Activated effector memory CD4-positive, alpha-beta T cell treated with Interleukin-2 at 50 U/mL for 16 hours (primary cell): ENCODE measurements around the gene LRBA.
"Not testable (repeated sequence)": the region's sequence is repeated elsewhere in the genome, so short reads cannot be mapped to it uniquely, and the experiment has no call there.

Experiments
- DNase-seq: peaks from one replicate; pipeline ENCODE4 v3.0.0-alpha.2; 2020

The LRBA gene

DNA sequence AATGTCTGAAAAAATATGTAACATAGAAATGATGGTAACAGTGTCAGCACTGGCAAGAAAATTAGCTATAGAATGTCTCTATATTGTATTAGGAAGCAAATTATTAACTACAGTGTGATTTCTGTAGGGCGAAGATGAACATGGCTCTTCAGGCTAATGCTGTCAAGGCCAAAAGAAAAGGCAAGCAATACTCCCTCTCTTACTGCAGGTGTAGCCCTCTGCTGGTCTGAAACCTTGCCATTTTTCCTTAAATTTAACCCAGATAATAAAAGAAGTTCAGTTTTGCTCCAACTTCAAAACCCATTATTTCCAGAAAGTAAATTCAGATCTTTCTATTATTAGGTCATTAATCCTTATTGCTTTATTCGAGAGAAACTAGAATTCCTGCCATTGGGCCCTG is 215.9 kb downstream of the LRBA start:
- no peak for DNase-seq

DNA sequence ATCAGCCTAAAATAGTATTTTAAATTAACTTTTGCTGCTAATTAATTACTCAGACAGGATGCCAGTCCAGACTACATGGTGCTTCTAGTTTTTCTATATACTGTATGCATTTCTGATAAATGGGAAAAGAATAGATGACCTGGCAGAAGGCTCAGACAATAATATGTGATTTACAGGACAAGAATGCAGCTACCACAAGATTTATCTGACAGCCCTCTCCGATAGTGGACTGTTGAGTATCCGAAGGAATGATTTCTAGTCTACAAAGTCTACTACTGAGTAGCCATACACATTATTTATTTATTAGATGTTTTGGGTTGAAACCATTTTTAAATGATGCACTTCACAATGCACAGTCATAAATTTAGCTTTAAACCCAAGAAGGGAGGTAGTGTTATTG is 220.4 kb downstream of the LRBA start:
- no peak for DNase-seq

DNA sequence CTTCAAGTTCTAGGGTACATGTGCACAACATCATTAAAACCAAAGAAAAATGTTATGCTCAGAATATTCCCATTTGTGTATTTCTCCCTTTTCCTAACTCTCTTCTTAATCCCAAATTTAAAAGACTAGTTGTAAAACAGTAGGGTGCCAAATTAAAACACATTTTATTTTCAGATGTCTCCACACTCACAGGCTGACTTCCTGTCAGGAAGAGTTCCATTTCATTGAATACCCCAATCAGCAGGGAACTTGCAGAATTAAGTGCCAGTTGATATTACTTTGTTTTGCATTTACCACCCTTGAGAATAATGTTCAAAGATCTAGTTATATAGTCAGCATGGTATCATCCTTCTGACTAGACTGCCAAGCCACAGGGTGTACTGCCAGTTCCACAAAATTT is 225.2 kb downstream of the LRBA start:
- no peak for DNase-seq

DNA sequence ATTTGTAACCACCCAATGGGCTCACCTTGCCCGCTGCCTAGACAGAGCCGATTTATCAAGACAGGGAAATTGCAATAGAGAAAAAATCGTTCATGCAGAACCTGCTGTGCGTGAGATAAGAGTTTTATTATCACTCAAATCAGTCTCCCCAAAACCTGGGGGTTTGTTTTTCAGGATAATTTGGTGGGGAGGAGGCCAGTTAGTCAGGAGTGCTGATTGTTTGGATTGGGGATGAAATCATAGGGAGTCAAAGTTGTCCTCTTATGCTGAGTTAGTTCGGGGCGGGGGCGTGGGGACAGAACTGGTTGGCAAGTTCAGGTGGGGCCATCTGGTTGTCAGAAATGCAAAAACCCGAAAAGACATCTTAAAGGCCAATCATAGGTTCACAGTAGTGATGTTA is 230.1 kb downstream of the LRBA start:
- DNase-seq = no peak

DNA sequence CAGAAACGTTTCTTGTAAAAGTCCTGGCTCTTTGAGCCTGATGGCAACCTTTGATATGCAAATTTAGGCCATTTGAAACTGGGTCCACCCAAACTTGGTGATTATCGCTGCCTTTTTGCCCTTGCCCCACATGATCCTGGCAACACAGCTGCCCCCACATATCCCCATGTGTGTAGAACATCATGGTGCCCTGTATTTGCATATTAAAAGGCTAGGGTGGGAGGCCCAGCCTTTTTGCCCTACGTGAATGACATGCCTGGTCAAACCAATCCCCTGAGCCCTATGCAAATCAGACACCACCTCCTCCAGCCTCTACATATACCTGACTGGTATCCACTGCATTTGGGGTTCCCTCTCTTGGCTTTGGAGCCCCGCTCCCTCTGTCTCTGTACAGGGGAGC is 230.8 kb downstream of the LRBA start:
- DNase-seq = no peak

DNA sequence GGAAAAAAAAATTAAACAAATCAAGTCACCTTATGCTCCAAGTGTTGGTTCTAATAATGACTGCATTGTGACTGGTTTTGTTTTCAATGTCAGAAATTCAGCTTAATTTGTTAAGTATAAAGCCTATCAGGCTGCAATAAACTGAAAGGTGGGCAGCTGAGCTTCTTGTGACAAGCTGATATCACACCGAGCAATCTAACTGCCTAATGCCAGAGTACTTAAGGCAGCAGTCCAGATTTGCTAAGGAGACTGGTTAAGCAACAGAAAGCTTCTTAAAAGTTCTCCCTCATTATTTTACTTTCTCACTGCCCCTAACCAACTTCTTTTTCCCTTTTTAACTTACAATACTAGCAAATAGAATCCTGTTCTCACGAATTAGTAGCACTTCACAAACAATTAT is 232.2 kb downstream of the LRBA start:
- no peak for DNase-seq

DNA sequence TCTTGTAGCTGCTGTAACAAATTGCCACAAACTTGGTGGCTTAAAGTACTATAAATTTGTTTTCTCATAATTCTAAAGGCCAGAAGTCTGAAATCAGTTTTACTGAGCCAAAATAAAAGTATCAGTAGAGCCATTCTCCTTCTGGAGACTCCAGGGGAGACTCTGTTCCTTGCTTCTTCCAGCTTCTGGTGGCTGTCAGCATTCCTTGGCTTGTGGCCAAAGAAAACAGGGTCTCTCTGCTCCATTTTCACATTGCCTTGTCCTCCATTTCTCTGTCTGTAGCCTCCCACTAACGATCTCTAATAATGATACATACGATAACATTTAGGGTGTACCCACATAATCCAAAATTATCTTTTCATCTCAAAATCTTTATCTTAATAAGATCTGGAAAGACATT is 232.8 kb downstream of the LRBA start:
- no peak for DNase-seq

DNA sequence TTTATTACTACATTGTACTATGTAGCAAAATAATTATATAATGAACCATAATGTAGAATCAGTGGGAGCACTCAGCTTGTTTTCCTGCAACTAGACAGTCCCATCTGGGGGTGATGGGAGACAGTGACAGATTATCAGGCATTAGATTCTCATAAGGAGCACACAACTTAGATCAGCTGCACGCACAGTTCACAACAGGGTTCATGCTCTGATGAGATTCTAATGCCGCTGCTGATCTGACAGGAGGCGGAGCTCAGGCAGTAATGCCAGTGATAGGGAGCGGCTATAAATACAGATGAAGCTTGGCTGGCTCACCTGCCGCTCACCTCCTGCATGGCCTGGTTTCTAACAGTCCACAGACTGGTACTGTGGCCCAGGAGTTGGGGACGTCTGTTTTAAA is 233.9 kb downstream of the LRBA start:
- no peak for DNase-seq

DNA sequence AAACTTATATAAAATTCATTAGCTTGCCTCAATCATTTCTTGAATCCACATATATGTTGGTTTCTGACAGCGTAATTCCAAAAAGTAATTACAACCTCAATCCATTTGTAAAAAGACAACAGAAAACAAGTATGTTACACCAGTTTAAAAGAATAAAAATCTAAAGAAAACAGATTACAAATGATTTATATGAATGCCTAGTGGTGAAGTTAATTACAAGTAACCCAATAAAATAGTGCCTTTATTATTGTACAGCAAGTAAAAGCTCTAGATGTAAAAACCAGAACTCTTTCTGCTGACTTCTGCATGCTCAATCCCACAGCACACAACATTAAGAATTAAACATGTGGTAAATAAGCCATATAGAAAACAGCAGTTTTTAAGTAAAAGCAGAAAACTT is 235.4 kb downstream of the LRBA start:
- no peak for DNase-seq

DNA sequence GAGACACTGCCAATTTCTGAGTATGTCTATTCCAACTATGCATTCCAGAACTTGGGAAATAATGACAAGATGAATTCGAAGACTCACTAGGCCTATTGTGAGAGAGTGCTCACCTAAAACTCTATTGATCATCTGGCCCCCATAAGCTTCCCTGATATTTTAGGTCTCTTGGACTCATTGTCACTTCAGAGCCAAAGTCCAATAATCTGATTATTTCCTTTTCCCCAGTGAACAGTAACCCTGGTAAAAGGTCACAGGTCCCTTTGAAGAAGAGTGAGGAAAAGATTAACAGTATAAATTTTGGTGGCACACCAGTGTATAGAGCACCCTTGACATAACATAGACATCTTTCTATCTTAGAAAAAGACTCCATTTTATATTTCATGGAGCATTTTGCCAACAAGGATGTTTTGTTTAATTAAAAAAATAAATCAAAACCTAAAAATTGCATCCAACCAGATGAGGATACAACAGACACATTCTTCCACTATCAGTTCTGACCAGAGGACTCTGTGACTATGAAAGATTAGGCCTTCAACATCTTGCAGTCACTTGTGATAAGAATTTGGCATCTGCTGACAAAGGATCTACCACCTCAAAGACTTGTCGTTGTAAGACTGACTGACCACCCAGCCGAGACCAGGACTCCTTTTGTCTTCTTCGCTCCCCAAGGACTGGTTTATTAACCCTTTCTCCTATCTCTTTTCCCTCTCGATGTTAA is 241.2 kb downstream of the LRBA start:
- no peak for DNase-seq

DNA sequence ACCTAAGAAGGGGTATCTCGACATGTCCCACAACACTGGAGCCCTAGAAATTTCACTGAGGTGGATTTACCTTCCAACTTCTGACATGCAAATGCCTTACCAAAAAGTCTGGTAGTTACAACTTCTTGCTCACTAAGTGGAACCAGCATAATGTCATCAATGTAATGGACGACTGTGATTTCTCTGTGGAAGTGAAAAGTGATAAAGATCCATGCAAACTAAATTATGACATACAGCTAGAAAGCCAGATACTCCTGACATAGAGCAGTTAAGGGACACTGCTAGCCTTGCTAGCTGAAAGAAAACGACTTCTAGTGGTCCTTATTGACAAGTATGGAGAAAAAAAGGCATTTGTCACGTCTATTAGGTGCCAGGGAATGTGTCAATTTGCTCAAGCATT is 242.1 kb downstream of the LRBA start:
- no peak for DNase-seq

DNA sequence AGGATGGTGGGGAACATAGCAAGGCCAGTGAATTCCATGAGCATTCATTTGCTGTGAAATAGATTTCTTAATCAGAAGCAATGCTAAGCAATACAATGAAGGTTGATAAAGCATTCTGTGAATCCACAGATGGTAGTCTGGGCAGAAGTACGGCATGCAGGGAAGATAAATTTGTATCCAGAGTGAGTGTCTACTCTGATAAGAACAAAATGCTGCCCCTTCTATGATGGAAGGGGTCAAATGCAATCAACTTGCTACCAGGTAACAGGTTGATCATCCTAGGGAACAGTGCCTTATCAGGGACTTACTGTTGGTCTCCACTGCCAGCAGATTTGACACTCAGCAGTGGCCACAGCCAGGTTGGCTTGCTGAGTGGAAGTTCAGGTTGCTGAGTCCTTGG is 243.7 kb downstream of the LRBA start:
- DNase-seq = no peak

DNA sequence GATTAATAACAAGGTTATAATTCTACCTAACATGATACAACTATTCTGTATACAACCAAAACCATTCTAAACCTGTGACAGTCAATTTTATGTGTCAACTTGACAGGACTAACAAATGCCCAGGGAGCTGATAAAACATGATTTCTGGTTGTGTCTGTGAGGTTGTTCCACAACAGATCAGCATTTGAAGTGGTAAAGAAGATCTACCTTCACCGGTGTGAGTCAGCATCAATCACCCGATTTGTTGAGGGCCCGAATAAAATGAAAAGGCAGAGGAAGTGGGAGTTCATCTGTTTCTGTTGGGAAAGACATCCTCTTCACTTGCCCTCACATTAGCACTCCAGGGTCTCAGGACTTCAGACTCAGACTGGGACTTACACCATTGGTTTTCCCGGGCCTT is 245.2 kb downstream of the LRBA start:
- DNase-seq = no peak

DNA sequence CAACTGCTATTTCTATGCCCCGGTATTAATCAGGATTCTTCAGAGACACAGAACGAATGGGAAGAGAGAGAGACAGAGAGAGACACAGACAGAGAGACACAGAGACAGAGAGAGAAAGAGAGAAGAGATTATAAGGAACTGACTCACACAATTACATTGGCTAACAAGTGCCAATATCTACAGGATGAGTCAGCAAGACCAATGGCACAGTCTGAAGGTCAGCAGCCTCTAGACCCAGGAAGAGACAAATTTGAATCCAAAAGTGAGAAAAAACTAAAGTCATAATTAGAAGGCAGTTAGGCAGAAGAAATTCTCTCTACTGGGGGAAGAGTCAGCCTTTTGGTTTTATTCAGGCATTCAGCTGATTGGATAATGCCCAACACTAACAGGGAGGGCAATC is 245.8 kb downstream of the LRBA start:
- no peak for DNase-seq

DNA sequence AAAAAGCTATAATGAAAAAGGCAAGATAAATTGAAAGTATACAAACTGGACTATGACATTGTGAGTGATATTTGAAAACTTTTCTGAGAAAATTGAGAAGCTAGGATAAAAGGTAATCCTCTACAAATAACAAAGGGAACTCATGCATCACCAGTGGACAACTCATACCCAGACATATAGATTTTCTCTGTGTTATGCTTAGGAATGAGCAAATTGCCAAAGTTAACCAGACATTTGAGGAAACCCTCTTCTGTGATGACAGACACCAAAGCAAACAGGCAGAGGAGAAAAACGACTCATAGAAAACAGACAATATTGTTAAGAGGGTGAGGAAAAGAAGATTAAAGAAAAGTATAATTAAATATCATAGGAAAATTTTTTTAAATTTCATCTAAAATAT is 246.6 kb downstream of the LRBA start:
- DNase-seq = no peak

DNA sequence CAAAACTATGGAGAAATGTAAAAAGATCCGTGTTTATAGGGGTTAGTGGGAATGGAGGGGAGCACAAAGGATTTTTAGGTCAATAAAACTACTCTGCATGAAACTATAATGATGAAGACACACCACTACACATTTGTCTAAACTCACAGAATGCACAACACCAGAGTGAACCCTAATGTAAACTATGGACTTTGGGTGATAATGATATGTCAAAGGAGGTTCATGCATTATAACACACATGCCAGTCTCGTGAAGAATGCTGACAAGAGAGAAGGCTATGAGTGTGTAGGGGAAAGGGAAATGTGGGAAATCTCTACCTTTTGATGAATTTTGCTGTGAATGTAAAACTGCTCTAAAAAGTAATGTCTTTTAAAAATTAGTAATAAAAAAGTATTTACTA is 249.9 kb downstream of the LRBA start:
- DNase-seq = no peak

DNA sequence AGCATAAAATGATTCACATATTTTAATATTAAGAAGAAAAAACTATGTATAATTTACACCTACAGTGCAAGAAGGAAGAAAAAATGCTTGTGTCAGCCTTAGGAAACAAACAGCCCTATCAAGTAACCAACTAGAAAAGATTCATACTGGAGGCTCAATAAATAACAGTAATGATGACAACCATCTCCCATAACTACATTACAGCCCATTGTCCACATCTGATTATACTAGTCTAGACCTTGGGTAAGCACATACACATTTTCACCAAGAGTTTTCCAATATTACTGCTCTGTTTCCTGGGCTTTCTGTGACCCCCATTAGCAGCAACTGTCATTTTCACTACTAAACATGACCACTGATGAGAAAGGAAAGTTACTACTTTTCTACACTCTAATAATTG is 263.4 kb downstream of the LRBA start:
- DNase-seq = no peak

DNA sequence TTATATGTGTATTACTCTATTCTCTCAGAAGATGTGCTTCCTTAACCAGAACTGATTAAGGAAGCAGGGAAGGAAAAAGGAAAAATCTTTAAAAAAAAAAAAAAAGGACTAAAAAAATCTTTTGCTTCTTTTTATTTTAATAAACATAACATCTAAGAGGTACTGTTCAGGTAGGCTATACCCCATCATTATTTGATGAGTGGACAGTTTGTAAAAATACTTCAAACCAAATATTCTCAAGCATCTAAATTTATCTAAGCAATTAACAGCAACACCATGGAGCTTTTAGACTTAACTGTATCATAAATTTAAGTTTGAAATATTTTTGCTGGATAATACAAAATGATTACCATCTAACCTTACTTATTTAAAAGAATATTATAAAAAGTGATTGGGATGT is 264.3 kb downstream of the LRBA start:
- no peak for DNase-seq

DNA sequence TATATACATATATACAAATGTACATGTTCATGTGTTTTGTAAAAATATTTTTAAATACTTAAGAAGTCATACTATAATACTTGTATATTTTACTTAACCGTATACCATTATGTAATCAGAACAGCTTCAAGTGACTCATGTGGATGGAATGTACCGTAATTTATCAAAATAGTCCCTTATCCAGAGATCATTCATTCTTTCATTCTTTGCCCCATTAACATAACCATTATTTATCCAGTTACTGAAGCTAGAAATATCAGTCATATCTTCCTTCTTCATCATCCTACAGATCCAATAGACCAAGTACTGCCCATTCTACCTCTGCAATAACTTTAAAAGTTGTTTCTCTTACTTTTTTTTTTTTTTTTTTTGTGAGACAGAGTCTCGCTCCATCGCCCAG is 268.9 kb downstream of the LRBA start:
- DNase-seq = no peak

DNA sequence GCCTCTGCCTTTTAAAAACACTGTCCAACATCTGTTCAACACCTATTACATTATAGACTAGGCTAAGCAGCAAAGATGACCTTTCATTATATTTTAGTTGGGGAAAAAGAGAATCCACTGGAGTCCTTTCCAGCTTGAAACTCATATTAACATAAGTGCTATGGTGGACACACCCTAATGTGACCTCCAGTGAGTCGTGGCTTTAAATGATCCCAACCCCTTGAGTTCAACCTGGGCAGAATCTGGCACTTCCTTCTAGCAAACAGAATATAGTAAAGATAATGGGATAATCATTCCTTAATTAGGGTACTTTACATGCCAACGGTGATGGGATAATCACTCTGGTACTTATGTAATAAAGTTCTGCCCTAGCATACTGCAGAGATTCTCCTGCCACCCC is 270.5 kb downstream of the LRBA start:
- no peak for DNase-seq

DNA sequence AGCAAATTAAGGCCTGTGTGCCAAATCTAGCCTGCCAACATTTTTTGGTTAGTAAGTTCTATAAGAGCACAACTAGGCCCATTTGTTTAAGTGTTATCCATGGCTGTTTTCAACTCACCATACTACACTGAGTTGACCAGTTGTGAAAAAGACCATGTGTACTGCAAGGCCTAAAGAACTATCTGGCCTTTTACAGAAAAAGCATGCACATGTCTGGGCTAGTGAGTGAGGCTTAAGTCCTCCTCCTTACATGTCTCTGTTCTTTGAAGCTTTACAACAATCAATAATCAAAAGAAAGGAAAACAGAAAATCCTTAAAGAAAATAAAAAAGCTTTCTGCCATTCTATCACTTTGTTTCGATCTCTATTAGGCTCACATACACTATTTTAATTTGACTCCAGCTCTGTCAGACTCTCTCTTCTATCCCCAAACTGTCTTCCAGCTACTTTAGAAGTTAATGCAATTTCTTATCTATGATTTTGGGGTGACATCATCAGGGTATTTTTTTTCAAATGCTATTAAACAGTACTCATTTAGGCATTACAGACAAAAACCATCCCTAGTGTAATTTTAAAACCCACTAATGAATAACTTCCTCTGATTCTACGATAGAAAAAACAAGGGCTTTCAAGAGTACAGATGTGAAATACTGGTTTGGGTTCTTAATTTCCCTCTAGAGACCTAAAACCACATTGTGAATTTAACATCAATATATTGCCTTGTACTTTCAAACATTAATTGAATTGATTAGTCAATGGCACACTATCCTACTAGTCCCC is 271.3 kb downstream of the LRBA start:
- no peak for DNase-seq

DNA sequence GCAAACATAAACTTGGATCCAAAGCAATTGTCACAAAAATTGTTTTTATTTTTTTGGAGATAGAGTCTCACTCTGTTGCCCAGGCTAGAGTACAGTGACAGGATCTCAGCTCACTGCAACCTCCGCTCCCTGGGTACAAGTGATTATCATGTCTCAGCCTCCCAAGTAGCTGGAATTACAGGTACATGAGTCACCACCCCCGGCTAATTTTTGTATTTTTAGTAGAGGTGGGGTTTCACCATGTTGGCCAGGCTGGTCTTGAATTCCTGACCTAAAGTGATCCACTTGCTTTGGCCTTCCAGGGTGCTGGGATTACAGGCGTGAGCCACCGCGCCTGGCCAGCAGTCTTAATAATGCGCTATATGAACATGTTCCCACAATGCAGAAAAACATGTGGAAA is 272.2 kb downstream of the LRBA start:
- DNase-seq = not testable (repeated sequence)

DNA sequence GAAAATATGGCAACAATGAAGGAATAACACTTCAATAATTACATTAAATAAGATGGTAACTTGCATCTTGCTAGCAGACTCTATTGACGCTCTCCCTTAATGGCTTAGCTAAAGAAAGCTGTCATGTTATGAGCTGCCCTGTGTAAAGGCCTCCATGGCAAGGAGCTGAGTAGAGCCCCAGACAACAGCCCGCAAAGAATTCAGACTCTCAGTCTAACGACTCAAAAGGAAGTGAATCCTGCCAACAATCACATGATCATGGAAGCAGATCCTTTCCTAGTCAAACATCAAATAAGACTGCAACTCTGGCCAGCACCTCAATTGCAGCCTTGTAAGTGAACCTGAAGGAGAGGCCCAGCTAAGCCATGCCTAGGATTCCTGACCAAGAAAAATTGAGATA is 275.5 kb downstream of the LRBA start:
- DNase-seq = no peak

DNA sequence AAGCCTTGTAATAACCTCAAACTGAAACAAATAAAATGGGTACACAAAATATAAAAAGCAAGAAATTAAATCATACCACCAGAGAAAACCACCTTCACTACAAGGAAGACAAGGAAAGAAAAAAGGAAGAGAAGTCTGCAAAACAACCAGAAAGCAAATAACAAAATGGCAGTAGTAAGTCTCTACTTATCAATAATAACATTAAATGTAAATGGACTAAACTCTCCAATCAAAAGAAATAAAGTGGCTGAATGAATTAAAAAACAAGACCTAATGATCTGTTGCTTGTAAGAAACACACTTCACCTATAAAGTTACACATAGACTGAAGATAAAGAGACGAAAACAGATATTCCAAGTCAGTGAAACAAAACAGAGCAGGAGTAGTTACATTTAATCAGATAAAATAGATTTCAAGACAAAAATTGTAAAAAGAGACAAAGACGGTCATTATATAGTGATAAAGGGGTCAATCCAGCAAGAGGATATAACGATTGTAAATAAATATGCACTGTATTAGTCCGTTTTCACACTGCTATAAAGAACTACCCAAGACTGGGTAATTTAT is 289.0 kb downstream of the LRBA start:
- no peak for DNase-seq
